Measurements from ENCODE around the gene CFLAR. TPM values are rescaled to one million over a fixed set of nuclear protein-coding genes. Genes with fewer than 3 reads are reported as not detected.
"Not testable (repeated sequence)": the region's sequence is repeated elsewhere in the genome, so short reads cannot be mapped to it uniquely, and the experiment has no call there.

CFLAR gene
- total RNA-seq, 4 donors from 2014 or later: 176 to 217 (median 201) TPM

DNA sequence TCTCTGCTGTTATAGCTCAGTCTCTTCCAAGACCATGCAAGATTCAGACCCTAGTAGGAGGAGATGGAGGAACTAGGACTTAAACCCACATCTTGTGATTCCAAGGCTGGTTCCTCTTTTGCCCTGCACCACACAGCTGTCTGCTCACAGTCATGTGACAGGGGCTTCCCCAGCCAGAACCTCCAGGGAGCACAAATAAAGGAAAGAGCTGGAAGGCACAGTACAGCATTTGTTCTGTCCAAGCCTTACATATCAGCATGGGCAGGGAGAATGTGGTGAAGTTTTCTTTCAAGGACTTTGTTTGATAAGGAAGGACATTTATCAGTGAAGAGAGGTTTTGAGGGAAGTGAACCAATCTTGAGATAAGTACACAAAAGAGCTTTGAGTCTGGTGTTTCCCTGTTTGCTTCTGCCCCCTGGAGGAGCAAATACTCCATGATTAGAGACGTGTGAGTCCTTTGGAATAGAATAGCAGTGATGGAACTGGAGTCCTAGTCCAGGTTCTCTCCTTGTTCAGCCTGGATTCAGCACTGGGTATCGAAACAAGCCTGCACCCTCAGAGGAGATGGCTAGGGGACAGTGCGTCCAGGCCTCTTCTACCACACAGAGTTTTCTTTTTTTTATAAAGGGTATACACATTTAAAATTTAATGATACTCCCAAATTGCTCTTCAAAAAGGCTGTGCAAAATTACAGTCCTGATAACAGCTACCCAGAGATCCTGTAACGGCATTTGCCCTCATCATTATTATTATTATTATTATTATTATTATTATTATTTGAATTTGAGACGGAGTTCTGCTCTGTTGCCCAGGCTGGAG is 42.4 kb downstream of the CFLAR start:
- no peaks in the 10 kb centered on the region for H3K9me3 ChIP-seq
- H3K27ac ChIP-seq: peak overlapping the region; percentile 25
- no peak overlapping the region for H3K4me3 ChIP-seq
- no peaks in the 10 kb centered on the region for H3K4me1 ChIP-seq
- no peaks in the 10 kb centered on the region for H3K36me3 ChIP-seq
- peak in 1 of 2 donors; percentile 46 for DNase-seq
- TF ChIP-seq CTCF (IDR thresholded peaks at IDR 0.05) (peak; percentile 25 to 67 (median 46)), POLR2A (IDR thresholded peaks at IDR 0.05) (no peak)
- H3K27me3 ChIP-seq: no peaks in the 10 kb centered on the region
- intact Hi-C loops (cut with DNase I; ENCODE audit: low total_unique reads): no loop called here

DNA sequence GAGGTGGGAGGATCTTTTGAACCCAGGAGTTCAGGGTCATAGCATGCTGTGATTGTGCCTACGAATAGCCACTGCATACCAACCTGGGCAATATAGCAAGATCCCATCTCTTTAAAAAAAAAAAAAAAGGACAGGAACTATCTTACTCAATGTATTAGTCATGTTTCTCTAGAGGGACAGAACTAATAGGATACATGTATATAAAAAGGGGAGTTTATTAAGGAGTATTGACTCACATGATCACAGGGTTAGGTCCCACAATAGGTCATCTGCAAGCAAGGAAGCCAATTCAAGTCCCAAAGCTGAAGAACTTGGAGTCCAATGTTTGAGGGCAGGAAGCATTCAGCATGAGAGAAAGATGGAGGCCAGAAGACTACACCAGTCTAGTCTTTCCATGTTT is 48.2 kb downstream of the CFLAR start:
- Histone ChIP-seq H3K4me3 (no peak overlapping the region), H3K4me1 (no peaks in the 10 kb centered on the region), H3K9me3 (peaks cover 0 to 6% of the 10 kb centered on the region in 2 donors), H3K27ac (no peak overlapping the region), H3K27me3 (no peaks in the 10 kb centered on the region), H3K36me3 (no peaks in the 10 kb centered on the region)
- no peak for DNase-seq
- intact Hi-C loops (cut with DNase I; ENCODE audit: low total_unique reads): no loop called here
- TF ChIP-seq CTCF (IDR thresholded peaks at IDR 0.05): no peak
- no peak for TF ChIP-seq POLR2A (IDR thresholded peaks at IDR 0.05)

- intact Hi-C loops (cut with DNase I; ENCODE audit: low total_unique reads): no loop called here
- Histone ChIP-seq H3K27ac (no peak overlapping the region), H3K9me3 (peaks cover 0 to 11% of the 10 kb centered on the region in 2 donors), H3K4me1 (no peaks in the 10 kb centered on the region), H3K27me3 (no peaks in the 10 kb centered on the region), H3K36me3 (no peaks in the 10 kb centered on the region), H3K4me3 (no peak overlapping the region)
- TF ChIP-seq POLR2A (IDR thresholded peaks at IDR 0.05) (no peak), CTCF (IDR thresholded peaks at IDR 0.05) (no peak)
- no peak for DNase-seq
Observed at GRCh38 chr2:201167546-201167945, 51.6 kb downstream of the CFLAR start.

DNA sequence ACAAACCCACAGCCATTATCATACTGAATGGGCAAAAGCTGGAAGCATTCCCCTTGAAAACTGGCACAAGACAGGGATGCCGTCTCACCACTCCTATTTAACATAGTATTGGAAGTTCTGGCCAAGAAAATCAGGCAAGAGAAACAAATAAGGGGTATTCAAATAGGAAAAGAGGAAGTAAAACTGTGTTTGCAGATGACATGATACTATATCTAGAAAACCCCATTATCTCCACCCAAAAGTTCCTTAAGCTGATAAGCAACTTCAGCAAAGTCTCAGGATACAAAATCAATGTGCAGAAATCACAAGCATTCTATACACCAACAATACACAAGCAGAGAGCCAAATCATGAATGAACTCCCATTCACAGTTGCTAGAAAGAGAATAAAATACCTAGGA is 52.5 kb downstream of the CFLAR start:
- H3K36me3 ChIP-seq; H3K27me3 ChIP-seq; intact Hi-C loops (cut with DNase I; ENCODE audit: low total_unique reads); H3K27ac ChIP-seq; DNase-seq; H3K4me1 ChIP-seq; H3K4me3 ChIP-seq: not testable (repeated sequence)
- peaks cover 0 to 11% of the 10 kb centered on the region in 2 donors for H3K9me3 ChIP-seq

- Histone ChIP-seq H3K9me3 (peaks cover 0 to 11% of the 10 kb centered on the region in 2 donors), H3K4me1 (no peaks in the 10 kb centered on the region), H3K4me3 (no peak overlapping the region), H3K27me3 (no peaks in the 10 kb centered on the region), H3K27ac (no peak overlapping the region), H3K36me3 (no peaks in the 10 kb centered on the region)
- intact Hi-C loops (cut with DNase I; ENCODE audit: low total_unique reads): no loop called here
- TF ChIP-seq CTCF (IDR thresholded peaks at IDR 0.05) (no peak), POLR2A (IDR thresholded peaks at IDR 0.05) (no peak)
- DNase-seq: no peak
Observed at GRCh38 chr2:201171259-201171814, 55.4 kb downstream of the CFLAR start.

All from uterus (tissue), 4 donors.